T-helper 1 cell treated with Interleukin-12 subunit alpha and Interleukin-12 subunit beta and Interleukin-4 antibody, amounts not matched to agents 30 ng/mL and 1 ng/mL, for 36 hours (primary cell): ENCODE data around the gene ZDHHC13. TPM values are rescaled to one million over a fixed set of nuclear protein-coding genes. Genes with fewer than 3 reads are reported as not detected.

Experiments
- intact Hi-C: fragments of 100-400 bp; cut with micrococcal nuclease; formaldehyde crosslinking; loops from one replicate; pipeline ENCODE4 v1.15.1; 2024
- total RNA-seq: library from RNA; stranded (reverse); gene quantifications from 2 replicates; pipeline ENCODE4 v1.2.3, GENCODE V29; 2022

ZDHHC13 gene
- 23.6 and 27.4 TPM in 2 replicates for total RNA-seq

- intact Hi-C loops = loop anchor here (1.0 to 5.0 kb wide), 11 partner anchors 16 to 1910 kb away; partner anchors contain the start of genes E2F8, NAV2, NUCB2 and PIK3C2A
Observed at GRCh38 chr11:19116971-19117759, at the start of gene ZDHHC13. Gene ZDHHC13, plus strand, starts transcription at chr11:19117168. Its CDS starts 82 bp downstream, at chr11:19117250.

GRCh38 chr11:19071255-19071654 is 45.7 kb upstream of the ZDHHC13 start:
- intact Hi-C loops = loop anchor here (1.0 to 10.0 kb wide), 7 partner anchors 46 to 834 kb away; partner anchors contain the start of gene ZDHHC13

GRCh38 chr11:19072464-19072863 is 44.5 kb upstream of the ZDHHC13 start:
- intact Hi-C loops = loop anchor here (10.0 kb wide), 1 partner anchor 832 kb away; no protein-coding TSS in a partner anchor

DNA sequence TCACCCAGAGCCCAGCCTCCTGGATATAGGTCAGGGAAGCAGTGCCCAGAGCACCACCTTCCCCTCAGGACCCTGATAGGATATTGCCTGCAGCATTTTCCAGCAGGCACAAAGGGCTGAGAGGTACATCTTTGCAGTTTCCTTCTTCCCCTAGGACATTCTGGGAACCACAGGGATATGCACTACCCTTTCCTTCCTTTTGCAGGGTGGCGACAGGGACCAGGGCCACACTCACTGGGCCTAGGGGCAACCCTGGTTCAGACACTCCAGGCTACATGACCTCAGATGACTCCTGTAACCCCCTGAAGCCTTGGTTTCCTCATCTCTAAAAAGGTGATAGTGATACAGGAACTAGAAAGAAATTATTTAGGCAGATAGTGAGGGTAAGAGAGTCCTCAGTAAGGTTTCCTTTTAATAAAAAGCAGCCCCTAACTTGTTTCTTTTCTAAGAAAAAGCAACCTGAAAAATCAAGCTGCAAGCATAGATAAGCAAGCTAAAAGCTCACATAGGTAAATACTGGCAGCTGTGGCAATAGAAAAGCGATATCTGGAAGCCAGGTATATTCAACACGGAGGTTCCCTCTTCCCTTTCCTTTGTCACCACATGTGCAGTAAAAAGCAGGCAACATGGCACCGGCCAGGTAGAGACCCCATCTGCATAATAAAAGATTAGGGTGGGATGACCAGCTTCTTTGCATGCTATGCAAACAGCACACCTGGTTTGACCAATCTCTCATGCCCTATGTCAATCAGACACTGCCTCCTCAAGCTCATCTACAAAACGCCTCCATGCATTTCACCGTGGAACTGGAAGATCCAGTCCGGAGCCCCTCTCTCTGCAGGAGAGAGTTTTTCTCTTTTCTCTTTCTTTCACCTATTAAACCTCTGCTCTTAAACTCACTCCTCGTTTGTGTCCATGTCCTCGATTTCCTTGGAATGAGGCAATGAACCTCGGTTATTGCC is 43.2 kb upstream of the ZDHHC13 start:
- intact Hi-C loops = loop anchor here (10.0 kb wide), 1 partner anchor 831 kb away; no protein-coding TSS in a partner anchor

DNA sequence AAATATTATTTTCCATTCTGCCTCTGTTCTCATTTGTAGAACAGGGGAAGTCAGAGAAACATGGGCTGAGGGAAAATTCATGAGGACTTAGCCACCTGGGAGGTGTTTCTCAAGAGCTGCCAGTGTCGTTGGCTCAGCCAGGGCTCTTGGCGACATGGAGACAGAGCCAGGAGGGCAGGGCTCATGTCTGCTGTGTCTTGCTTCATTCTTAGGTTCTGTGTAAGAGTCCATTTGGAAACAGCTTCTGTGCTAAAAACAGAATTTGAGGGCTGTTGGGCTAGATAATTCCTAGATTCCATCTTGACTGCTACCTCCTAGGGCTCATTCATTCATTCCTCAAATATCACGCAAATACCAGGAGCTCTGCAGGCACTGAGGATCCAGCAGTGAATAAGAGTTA is 41.3 kb upstream of the ZDHHC13 start:
- intact Hi-C loops = loop anchor here (5.0 to 10.0 kb wide), 2 partner anchors 87 to 829 kb away; no protein-coding TSS in a partner anchor

DNA sequence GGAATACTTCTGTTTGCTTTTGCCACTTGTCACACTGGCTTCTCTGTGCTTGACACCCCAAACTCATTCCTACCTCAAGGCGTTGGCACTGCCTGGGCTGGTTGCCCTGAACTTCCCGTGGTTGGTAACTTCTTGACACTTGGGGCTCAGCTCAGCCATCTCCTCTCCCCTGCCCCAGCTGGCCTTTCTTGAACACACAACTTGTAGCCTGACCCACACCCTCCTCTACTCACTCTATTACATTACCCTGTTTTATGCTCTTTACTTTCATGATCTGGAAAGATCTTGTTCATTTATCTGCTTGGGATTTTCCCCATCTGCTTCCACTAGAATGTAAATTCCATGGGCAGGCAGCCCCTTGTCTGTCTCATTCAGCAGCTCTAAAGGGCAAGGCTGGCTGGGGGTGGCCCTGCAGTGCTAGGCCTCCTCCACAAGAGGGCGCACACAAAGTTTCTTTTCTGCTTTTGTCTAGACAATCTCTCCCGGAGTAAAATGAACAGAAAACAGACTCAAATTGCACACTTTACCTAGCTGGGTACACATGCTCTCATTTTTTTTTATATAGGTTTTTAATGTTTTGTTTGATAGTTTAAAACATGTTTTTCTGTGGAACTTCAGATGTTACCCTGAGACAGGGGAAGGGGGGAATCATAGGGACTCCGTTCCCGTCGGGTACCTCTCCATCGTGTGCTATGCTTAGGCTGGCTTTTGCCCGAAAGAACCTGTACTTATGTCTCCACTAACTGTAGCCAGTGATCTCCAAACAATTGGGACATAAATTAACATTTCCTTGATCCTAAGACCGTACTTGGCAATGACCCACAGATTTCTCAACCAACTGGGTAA is 40.0 kb upstream of the ZDHHC13 start:
- intact Hi-C loops = loop anchor here (1.0 to 10.0 kb wide), 3 partner anchors 40 to 828 kb away; partner anchors contain the start of gene ZDHHC13

DNA sequence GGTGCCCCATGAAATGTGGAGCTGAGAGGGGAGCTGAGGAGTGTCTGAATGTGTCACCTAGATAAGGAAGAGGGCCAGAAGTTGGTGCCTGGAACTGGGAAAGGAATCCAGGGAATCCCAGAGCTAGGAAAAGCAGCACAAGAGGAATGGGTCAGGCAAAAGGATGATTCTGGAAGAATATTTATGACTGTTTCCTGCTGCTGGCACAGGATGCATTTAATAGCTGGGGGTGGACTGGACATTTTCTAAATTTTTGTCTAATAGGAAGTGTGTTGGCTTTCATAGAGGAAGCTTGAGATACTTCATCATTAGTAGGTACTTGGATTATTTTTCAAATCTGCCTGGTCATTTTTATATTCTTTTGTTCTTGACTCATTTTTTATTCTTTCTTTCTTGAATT is 39.0 kb upstream of the ZDHHC13 start:
- intact Hi-C loops = loop anchor here (1.0 to 10.0 kb wide), 3 partner anchors 39 to 827 kb away; partner anchors contain the start of gene ZDHHC13

GRCh38 chr11:19079643-19080440 is 37.1 kb upstream of the ZDHHC13 start:
- intact Hi-C loops = loop anchor here (5.0 to 10.0 kb wide), 2 partner anchors 82 to 825 kb away; no protein-coding TSS in a partner anchor

DNA sequence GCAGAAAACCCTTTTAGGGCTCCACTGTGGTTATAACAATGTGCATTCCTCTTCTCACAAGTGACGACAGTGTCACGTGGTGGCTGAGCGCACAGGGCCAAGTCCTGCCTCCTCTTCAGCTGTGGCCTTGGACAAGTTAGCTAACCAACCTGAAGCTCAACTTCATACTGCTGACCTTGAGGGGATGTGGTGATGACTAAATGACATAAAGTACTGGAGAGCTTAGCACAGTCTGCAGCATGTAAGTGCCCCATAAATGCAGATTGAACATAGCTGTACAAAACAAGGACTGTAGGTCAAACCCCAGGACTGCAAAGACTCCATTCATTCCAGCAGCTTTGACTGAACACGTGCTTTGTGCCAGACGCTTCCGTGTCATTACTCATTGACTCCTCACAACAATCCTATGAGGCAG is 36.4 kb upstream of the ZDHHC13 start:
- intact Hi-C loops = no loop called here

DNA sequence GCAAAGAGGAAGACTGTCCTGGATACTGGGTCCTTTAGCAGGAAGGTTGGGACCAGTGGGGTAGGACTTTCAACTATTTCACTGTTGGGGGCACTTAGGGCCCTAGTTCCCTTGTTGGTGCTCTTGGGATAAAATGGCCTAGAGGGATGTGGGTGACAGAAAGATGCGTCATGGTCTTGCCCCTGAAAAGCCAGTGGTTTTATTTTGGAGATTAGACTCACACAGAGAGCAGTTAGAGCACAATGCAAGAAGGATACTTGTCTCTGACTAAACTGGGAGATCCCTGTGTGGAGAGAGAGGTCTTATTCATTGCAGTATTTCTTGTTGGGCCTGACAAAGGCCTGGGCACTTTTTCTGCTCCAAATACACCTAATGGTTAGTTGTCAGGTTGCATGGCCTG is 33.8 kb upstream of the ZDHHC13 start:
- intact Hi-C loops = no loop called here

DNA sequence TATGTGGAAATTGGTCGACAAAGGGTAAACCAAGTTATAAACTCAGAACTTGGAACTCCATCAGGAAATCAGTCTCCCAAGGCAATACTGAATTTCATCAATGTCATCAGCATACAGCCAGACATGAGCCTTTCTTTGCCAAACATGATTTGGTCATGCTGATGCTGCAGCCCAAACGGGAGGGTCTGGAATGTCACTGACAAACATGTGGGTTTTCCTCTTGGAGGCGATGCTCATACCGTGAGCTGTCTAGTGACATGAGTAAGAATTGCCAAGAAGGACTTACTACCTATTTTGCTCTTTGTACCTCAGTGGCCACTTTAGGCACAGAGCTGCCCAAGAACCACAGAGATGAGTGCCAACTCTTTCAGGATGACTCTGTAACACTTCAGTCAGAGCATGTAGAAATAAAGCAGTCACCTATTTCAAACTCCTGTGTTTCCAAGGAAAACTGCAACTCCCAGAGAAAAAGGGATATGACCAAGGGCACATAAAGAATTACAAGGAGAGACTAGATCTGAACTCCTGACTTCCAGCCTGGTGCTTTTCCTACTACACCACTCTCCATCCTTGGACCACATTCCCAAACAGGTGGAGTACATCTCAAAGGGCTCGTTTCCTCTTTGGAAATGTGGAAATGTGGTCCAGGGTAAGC is 32.2 kb upstream of the ZDHHC13 start:
- intact Hi-C loops = no loop called here

- intact Hi-C loops = no loop called here
Observed at GRCh38 chr11:19087658-19088057, 29.3 kb upstream of the ZDHHC13 start.

GRCh38 chr11:19088791-19089190 is 28.2 kb upstream of the ZDHHC13 start:
- intact Hi-C loops = no loop called here

GRCh38 chr11:19089421-19089820 is 27.5 kb upstream of the ZDHHC13 start:
- intact Hi-C loops = no loop called here

DNA sequence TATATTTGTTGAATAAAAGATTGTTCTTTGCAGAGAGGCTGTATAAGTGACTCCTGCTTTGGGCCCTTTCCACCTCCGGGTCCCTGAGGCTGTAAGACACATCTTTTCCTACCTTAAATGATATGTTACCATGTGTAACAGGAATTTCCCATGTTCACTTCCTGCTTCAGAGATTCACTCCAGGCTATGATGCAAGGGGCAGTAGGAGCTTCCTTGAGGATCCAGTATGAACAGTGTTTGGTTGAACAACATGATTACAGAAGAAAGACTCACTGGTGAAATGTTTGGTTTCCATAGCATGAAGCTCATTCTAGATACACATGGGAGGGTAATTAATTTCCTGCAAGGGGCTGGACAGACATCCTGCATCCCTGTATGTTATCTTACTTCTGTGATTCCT is 25.6 kb upstream of the ZDHHC13 start:
- intact Hi-C loops = no loop called here

DNA sequence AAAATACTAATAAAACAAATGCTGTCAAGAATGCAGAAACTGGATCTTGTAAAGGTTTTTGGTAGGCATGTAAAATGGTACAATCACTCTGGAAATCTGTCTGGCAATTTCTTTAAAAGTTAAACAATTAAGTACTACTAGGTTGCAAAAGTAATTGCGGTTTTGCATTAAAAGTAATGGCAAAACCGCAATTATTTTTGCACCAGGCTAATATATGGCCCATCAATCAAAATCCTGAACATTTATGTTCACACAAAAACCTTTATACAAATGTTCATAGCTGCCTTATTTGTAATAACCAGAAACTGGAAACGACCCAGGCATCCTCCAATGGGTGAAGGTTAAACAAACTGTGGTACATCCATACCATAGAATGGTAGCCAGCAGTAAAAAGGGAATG is 24.6 kb upstream of the ZDHHC13 start:
- intact Hi-C loops = no loop called here

GRCh38 chr11:19092850-19093249 is 24.1 kb upstream of the ZDHHC13 start:
- intact Hi-C loops = no loop called here

DNA sequence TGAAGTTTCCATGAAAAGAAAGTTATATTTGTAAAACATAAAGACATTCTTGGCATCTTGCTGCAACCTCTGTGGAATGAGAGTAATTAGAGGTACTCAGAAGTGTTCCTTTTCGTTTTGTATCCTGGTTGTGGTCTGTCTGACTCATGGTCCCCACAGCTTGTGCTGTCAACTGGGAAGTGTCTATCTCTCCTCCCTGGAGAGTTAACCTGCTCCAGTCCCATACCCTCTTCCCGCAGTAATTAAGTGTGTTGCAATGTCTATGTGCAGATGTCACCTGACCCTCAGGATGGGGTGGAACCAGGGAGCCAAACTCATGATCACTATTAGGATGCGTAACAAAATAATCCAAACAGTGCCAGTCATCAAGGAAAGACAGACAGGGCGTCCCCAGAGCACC is 23.0 kb upstream of the ZDHHC13 start:
- intact Hi-C loops = no loop called here

DNA sequence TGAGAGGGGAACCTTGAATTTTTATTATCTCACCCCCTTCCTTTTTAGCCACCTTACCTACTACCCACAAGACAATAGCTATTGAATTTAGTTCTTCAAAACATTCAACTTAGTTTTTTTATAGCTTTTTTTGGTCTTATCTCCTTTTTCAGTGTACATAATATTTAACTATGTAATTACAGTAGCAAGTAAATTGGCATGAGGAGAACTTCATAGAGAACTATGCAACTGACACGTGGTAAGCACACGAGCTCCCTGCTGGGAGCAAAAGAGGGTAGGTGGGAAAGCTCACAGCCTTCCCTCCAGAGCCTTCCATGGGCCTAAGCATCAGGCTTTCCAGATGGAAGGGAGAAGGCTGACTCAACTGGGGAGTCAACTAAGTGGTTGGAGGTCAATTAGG is 22.1 kb upstream of the ZDHHC13 start:
- intact Hi-C loops = no loop called here
